HepG2 (cell line): Measurements from ENCODE around the gene APH1B.

Experiments
- CREM ChIP-seq, 2 experiments: sonication (generic) in 1 of 2; formaldehyde crosslinking in 1 of 2; IDR thresholded peaks; 2 replicates each; pipeline versions ENCODE4 v1.4.0 to v1.6.1; 2016 to 2020; ENCODE audit warnings: antibody characterized with exemption in 1 of 2, mild to moderate bottlenecking in 1 of 2, missing genetic modification reagents in 1 of 2
- CTCF ChIP-seq: sonication (generic); formaldehyde crosslinking; IDR thresholded peaks from 2 replicates; pipeline ENCODE4 v1.5.0; 2020; ENCODE audit warnings: mild to moderate bottlenecking, missing genetic modification reagents, moderate library complexity
- KDM4B ChIP-seq: sonication (generic); formaldehyde crosslinking; IDR thresholded peaks from 2 replicates; pipeline ENCODE4 v1.4.0; 2020; ENCODE audit warnings: missing genetic modification reagents
- MED1 ChIP-seq: sonication (generic); formaldehyde crosslinking; IDR thresholded peaks from 2 replicates; pipeline ENCODE4 v1.4.0; 2020; ENCODE audit warnings: missing genetic modification reagents
- RBM22 ChIP-seq: fragments of 200-400 bp; formaldehyde crosslinking; optimal IDR thresholded peaks from 2 replicates; pipeline ENCODE3; 2017; ENCODE audit warnings: mild to moderate bottlenecking, low read length, moderate library complexity
- ZBTB34 ChIP-seq: sonication (generic); formaldehyde crosslinking; IDR thresholded peaks from 2 replicates; pipeline ENCODE4 v1.8.0; 2022; ENCODE audit warnings: mild to moderate bottlenecking, missing genetic modification reagents
- ZNF512 ChIP-seq: sonication (generic); formaldehyde crosslinking; IDR thresholded peaks from 2 replicates; pipeline ENCODE4 v1.4.0; 2020; ENCODE audit warnings: mild to moderate bottlenecking, missing genetic modification reagents
- ZNF780A ChIP-seq: sonication (generic); formaldehyde crosslinking; IDR thresholded peaks from 2 replicates; pipeline ENCODE4 v1.8.0; 2022; ENCODE audit warnings: mild to moderate bottlenecking, missing genetic modification reagents, moderate library complexity

- TF ChIP-seq KDM4B (no peak), CREM (IDR thresholded peaks at IDR 0.05) (no peak), CREM (CRISPR knock-in tag; IDR thresholded peaks at IDR 0.05) (no peak), MED1 (no peak), ZNF512 (CRISPR knock-in tag) (no peak), ZBTB34 (CRISPR knock-in tag) (no peak), RBM22 (no peak), CTCF (CRISPR knock-in tag) (no peak), ZNF780A (CRISPR knock-in tag) (no peak)
These were observed 42.9 kb upstream of the APH1B start for GRCh38 chr15:63234451-63234870.
